Nephron progenitor cell (in vitro differentiated cells): ENCODE data around the gene PDXP.

Experiments
- DNase-seq: peaks from one replicate; pipeline ENCODE4 v3.0.0; 2021
- H3K27ac Mint-ChIP-seq: 2 replicates; pipeline ENCODE4 v1.8.0; 2021; ENCODE audit warnings: mild to moderate bottlenecking, moderate library complexity, mixed read lengths
- H3K27me3 Mint-ChIP-seq: 2 replicates; pipeline ENCODE4 v1.8.0; 2021; ENCODE audit warnings: mild to moderate bottlenecking, low read depth, mixed read lengths; ENCODE audit not compliant: poor library complexity
- H3K36me3 Mint-ChIP-seq: 2 replicates; pipeline ENCODE4 v1.8.0; 2021; ENCODE audit warnings: low read depth, mixed read lengths
- H3K4me1 Mint-ChIP-seq: 2 replicates; pipeline ENCODE4 v1.8.0; 2021; ENCODE audit warnings: mixed read lengths
- H3K4me3 Mint-ChIP-seq: 2 replicates; pipeline ENCODE4 v1.8.0; 2021; ENCODE audit warnings: mild to moderate bottlenecking, moderate library complexity, mixed read lengths
- H3K9me3 Mint-ChIP-seq: 2 replicates; pipeline ENCODE4 v1.8.0; 2021; ENCODE audit warnings: mild to moderate bottlenecking, moderate library complexity, mixed read lengths
- TF ChIP-seq, protein P1 (sequence below): fragments of 200-600 bp; sonication (generic); IDR thresholded peaks from 2 replicates; pipeline ENCODE4 v1.5.0; 2021; ENCODE audit warnings: antibody characterized with exemption

Gene PDXP

DNA sequence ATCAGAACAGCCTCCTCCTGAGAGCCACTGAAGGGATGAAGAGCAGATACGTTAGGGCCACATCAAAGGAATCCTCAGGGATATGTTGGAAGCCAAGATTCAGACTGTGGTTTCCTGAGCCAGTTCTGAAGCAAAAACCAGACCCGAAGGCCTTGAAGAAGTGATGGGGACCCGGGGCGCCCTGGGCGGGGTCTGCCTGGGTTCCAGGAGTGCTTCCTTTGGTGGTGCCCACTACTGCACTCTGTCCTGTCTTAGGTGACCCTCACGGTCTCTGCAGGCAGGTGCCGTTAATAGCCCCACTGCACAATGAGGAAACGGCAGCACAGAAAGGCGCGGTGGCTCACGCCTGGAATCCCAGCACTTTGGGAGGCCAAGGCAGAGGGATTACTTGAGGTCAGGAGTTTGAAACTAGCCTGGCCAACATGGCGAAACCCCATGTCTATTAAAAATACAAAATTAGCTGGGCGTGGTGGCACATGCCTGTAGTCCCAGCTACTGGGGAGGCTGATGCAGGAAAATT, 31.9 kb upstream of the PDXP start:
- Mint-ChIP-seq H3K36me3 (peaks cover 11% of the 10 kb centered on the region), H3K4me3 (no peak overlapping the region), H3K27me3 (no peaks in the 10 kb centered on the region), H3K4me1 (peaks cover 29% of the 10 kb centered on the region), H3K27ac (peak overlapping the region; percentile 97), H3K9me3 (no peaks in the 10 kb centered on the region)
- no peak for DNase-seq
- TF ChIP-seq, protein P1, sequence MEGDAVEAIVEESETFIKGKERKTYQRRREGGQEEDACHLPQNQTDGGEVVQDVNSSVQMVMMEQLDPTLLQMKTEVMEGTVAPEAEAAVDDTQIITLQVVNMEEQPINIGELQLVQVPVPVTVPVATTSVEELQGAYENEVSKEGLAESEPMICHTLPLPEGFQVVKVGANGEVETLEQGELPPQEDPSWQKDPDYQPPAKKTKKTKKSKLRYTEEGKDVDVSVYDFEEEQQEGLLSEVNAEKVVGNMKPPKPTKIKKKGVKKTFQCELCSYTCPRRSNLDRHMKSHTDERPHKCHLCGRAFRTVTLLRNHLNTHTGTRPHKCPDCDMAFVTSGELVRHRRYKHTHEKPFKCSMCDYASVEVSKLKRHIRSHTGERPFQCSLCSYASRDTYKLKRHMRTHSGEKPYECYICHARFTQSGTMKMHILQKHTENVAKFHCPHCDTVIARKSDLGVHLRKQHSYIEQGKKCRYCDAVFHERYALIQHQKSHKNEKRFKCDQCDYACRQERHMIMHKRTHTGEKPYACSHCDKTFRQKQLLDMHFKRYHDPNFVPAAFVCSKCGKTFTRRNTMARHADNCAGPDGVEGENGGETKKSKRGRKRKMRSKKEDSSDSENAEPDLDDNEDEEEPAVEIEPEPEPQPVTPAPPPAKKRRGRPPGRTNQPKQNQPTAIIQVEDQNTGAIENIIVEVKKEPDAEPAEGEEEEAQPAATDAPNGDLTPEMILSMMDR, result no peak

DNA sequence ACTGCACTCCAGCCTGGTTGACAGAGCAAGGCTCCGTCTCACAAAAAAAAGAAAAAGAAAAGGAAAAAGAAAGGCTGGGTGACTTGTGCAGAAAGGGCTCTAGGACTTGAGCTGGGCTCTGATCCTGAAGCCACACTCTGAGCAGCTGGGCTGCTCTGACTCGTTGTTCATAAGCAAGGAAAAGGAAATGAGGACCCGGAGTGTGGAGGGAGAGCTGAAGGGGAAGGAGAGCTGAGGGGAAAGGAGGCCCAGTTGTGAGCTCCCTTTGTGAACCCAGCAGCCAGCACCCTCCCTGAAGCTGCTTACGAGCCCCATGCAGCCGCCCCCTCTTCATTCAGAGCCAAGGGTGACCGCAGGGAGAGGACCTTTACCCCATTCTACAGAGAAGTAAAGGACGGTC, 31.4 kb upstream of the PDXP start:
- H3K36me3 Mint-ChIP-seq, result peaks cover 11% of the 10 kb centered on the region
- peaks cover 34% of the 10 kb centered on the region for H3K4me1 Mint-ChIP-seq
- H3K4me3 Mint-ChIP-seq, result no peak overlapping the region
- no peak for DNase-seq
- H3K27ac Mint-ChIP-seq, result peak overlapping the region; percentile 97
- TF ChIP-seq, protein P1, result no peak
- H3K9me3 Mint-ChIP-seq, result no peaks in the 10 kb centered on the region
- no peaks in the 10 kb centered on the region for H3K27me3 Mint-ChIP-seq

DNA sequence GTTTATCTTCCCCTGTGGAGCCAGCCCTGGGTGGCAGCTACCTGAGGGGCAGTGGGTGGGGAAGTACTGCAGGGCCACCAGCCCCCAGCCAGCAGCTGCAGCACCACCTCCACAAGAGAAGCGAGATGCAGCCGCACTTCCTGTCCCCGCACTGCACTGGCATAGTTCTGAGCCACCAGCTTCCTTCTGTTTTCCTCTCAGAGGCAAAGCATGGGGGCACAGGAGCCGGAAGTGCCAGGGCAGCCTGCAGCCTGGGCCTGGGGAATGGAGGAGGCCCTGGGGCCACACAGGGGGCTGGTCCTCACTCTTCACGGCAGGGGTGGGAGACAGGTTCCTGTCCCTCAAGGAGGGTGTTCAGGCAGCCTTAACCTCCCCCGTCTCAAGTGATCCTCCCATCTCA, 31.0 kb upstream of the PDXP start:
- Mint-ChIP-seq H3K27ac (peak overlapping the region; percentile 97), H3K36me3 (peaks cover 11% of the 10 kb centered on the region), H3K4me3 (no peak overlapping the region), H3K27me3 (no peaks in the 10 kb centered on the region), H3K4me1 (peaks cover 34% of the 10 kb centered on the region), H3K9me3 (no peaks in the 10 kb centered on the region)
- TF ChIP-seq, protein P1, result no peak
- no peak for DNase-seq

DNA sequence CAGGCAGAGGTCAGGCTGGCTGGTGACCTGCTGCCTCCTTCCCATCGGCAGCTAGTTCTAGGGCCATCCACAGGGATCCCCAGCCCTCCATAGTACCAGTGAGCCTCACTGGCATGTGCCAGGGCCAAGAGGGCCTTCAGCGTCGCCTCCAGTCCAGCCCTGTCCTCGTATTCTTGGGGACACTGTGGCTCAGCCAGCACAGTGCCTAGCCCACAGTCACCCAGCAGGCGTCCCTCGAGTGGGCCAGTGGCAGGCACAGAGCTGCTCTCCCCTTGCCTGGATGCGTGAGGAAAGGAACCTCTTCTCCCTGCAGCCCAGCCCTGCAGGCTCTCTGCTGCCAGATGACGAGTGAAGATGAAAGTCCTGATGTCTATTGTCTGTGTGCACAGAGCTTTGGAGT, 29.7 kb upstream of the PDXP start:
- TF ChIP-seq, protein P1, result no peak
- Mint-ChIP-seq H3K27me3 (no peaks in the 10 kb centered on the region), H3K4me3 (no peak overlapping the region), H3K4me1 (peaks cover 40% of the 10 kb centered on the region), H3K27ac (no peak overlapping the region), H3K9me3 (no peaks in the 10 kb centered on the region), H3K36me3 (peaks cover 7% of the 10 kb centered on the region)
- DNase-seq, result no peak

DNA sequence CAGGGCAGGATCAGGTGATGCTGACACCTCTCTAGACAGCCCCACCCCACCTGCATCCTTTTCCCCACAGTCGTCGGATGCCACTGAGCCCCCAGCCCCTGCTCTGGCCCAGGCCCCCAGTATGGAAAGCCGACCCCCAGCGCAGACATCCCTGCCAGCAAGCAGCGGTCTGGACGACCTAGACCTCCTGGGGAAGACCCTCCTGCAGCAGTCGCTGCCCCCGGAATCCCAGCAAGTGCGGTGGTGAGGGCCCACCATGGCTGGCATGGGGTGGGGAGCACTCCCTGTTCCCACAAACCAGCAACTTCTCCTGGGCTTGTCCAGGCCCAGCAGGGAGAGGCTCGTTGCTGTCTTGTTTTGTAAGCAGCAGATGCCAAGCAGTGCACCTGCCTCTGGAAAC, 28.6 kb upstream of the PDXP start:
- Mint-ChIP-seq H3K9me3 (no peaks in the 10 kb centered on the region), H3K27me3 (no peaks in the 10 kb centered on the region), H3K27ac (no peak overlapping the region), H3K4me3 (no peak overlapping the region), H3K4me1 (peaks cover 43% of the 10 kb centered on the region), H3K36me3 (peaks cover 6% of the 10 kb centered on the region)
- TF ChIP-seq, protein P1, result no peak
- no peak for DNase-seq

DNA sequence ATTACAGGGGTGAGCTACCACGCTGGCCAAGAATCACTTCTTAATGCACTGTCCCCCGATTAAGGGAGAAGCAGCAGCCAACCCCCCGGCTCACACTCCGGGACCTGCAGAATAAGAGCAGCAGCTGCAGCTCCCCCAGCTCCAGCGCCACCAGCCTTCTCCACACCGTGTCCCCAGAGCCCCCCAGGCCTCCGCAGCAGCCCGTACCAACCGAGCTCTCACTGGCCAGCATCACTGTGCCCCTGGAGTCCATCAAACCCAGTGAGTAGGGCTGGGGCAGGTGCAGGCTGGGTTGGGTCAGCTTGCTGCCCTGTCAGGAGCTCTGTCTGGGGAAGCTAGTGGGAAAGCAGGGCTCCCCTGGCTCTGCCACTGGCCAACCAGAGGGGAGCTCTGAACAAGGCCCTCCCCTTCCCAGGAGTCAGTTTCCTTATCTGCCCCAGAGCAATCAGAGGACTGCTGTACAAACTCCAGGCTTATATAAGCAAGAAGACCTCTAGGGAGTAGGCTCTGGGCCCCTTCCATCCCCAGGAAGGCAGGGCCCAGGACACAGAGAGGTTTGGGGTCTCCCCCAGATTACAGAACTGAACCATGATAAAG, 27.6 kb upstream of the PDXP start:
- TF ChIP-seq, protein P1, result no peak
- no peak for DNase-seq
- no peak overlapping the region for H3K4me3 Mint-ChIP-seq
- H3K9me3 Mint-ChIP-seq, result no peaks in the 10 kb centered on the region
- H3K27ac Mint-ChIP-seq, result no peak overlapping the region
- peaks cover 49% of the 10 kb centered on the region for H3K4me1 Mint-ChIP-seq
- no peaks in the 10 kb centered on the region for H3K36me3 Mint-ChIP-seq
- no peaks in the 10 kb centered on the region for H3K27me3 Mint-ChIP-seq
